ENCODE measurements around the gene CCNI2.

Gene CCNI2

DNA sequence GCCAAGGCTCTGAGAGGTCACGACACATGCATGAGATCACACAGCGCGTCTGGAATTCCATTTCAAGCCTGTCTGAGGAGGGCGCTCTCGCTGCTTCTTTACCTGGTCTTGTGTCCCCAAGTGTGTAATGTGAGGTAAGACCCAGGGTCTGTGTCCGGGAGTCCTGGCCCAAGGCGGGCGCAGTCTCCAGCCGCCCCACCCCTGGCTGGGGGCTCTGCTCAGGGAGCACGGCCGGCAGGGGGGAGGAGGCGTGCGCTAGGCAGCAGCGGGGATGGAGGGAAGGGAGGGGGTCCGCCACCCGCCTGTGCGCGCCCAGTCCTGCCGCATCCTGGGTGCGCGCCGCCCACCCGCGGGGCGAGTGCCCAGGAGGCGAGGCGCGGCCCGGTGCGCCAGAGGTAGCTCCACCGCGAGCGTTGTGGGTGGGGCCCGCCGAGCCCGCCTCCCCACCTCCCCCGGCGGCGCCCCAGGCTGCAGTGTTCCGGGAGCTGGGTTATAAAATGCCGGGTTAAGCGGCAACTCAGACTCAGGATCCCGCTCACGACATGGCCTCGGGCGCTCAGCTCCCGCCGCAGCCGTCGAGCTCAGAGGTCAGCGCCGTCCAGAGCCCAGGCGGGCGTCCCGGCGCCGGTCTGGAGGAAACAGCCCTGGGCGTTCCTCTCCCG lies at the start of gene CCNI2:
CCNI2 (plus strand) TSS at position 473 of the 662 bp plus-strand sequence; CDS start at position 543, 70 bp downstream.
- peak within 1 kb of the TSS; percentile 75 for H3K4me3 ChIP-seq
- H3K27ac ChIP-seq: no peak within 1 kb of the TSS
- no peak for DNase-seq (ENCODE audit: low spot score)
- TF ChIP-seq CTCF (IDR thresholded peaks at IDR 0.05): no peak

GRCh38 chr5:132704875-132705274 lies 42.4 kb upstream of the CCNI2 start:
- no peak for TF ChIP-seq CTCF (IDR thresholded peaks at IDR 0.05)
- no peak for DNase-seq (ENCODE audit: low spot score)
- no peak overlapping the region for H3K27ac ChIP-seq
- H3K4me3 ChIP-seq: no peak overlapping the region

GRCh38 chr5:132708645-132709044 lies 38.6 kb upstream of the CCNI2 start:
- Histone ChIP-seq H3K4me3 (no peak overlapping the region), H3K27ac (no peak overlapping the region)
- DNase-seq (ENCODE audit: low spot score): no peak
- no peak for TF ChIP-seq CTCF (IDR thresholded peaks at IDR 0.05)

DNA sequence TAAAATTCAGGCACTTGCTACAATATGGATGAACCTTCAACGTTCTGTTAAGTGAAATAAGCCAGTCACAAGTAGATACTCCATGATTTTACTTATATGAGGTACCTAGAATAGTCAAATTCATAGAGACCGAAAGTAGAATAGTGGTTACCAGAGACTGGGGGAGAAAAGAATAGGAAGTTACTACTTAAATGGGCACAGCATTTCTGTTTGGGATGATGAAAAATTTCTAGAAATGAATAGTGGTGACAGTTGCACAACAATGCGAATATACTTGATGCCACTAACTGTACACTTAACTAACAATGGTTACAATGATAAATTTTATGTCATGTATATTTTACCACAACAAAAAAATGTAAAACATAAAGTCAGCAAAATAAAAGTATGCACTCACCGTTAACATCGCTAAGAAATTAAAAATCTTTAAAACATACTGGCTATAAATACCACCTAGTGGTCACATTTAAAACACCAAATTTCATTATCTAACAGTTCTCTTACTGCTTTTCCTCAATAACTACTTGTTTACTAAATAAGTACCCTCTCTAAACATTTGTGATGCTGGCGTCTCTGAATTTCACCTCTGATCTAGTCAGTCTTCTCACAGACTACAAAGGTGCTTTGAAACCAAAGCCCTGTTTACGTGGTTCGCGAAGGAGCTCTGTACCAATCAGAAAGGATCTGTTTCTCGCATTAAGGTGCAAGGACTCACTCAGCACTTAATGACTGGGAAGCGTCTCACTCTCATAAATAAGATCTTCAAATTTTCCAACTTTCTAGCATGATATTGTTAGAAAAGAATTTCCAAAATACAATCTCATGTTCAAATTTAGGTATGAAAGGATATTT lies 32.5 kb upstream of the CCNI2 start:
- peak; percentile 17 for TF ChIP-seq CTCF (IDR thresholded peaks at IDR 0.05)
- Histone ChIP-seq H3K4me3 (no peak overlapping the region), H3K27ac (no peak overlapping the region)
- no peak for DNase-seq (ENCODE audit: low spot score)

DNA sequence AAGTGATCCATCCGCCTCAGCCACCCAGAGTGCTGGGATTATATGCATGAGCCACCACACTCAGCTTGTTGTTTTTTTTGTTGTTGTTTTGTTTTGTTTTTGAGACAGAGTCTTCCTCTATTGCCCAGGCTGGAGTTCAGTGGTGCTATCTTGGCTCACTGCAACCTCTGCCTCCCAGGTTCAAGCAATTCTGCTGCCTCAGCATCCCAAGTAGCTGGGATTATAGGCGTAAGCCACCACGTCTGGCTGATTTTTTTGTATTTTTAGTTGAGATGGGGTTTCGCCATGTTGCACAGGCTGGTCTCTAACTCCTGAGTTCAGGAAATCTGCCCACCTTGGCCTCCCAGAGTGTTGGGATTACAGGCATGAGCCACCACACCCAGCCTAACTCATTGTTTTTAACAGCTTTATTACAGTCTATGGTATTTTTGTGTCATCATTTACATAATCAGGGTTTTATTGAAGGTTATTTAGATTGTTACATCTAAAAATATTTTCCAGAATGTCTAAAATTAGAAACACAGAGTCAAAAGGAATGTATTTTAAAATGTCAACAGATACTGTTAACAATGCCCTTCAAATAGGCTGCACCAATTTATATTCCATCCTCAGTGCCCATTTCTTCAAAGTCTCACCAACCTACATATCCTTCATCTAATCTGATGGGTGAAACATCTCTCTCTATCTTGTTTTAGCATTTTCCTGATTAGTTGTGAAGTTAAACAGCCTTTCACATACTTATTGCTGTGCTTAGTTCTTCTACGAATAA lies 28.5 kb upstream of the CCNI2 start:
- Histone ChIP-seq H3K4me3 (no peak overlapping the region), H3K27ac (no peak overlapping the region)
- no peak for TF ChIP-seq CTCF (IDR thresholded peaks at IDR 0.05)
- DNase-seq (ENCODE audit: low spot score): no peak

DNA sequence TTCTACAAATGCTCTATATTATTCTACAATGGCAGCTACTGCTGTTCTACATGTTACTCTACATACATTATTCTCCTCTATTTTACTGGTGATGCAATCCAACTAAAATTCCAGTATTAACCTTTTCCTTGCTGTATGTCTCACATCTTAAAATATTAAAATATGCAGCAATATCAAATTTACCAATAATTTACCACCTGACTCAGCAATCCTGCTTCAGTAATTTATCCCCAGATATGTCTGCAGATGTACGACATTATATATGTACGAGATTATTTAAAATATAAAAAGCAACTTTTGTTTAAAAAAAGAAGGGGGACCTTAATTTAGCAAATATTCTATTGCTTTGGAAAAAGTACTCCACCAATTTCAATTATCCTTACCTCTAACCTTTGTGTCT lies 21.5 kb upstream of the CCNI2 start:
- no peak for TF ChIP-seq CTCF (IDR thresholded peaks at IDR 0.05)
- H3K27ac ChIP-seq: no peak overlapping the region
- H3K4me3 ChIP-seq: no peak overlapping the region
- no peak for DNase-seq (ENCODE audit: low spot score)
